ENCODE measurements around the gene MON1A.
"Not testable (repeated sequence)": the region's sequence is repeated elsewhere in the genome, so short reads cannot be mapped to it uniquely, and the experiment has no call there.

MON1A gene

GRCh38 chr3:49929291-49930167 lies at the start of gene MON1A:
TSS of gene MON1A (minus strand) at chr3:49929811. CDS start at chr3:49913346, 16,465 bp downstream.
- peak; percentile 92 for DNase-seq

- DNase-seq = no peak
Measured at GRCh38 chr3:49976942-49977341, 47.3 kb upstream of the MON1A start.

GRCh38 chr3:49972656-49973055 lies 43.0 kb upstream of the MON1A start:
- DNase-seq = no peak

GRCh38 chr3:49968346-49968745 lies 38.7 kb upstream of the MON1A start:
- no peak for DNase-seq

GRCh38 chr3:49967291-49967690 lies 37.7 kb upstream of the MON1A start:
- DNase-seq = no peak

- DNase-seq = no peak
Measured at GRCh38 chr3:49966233-49966942, 36.8 kb upstream of the MON1A start.

- DNase-seq = no peak
Measured at GRCh38 chr3:49955636-49956035, 26.0 kb upstream of the MON1A start.

GRCh38 chr3:49952924-49953323 lies 23.3 kb upstream of the MON1A start:
- DNase-seq = no peak

GRCh38 chr3:49942651-49943050 lies 13.0 kb upstream of the MON1A start:
- DNase-seq = no peak

- no peak for DNase-seq
Measured at GRCh38 chr3:49940667-49941249, 11.1 kb upstream of the MON1A start.

- DNase-seq = peak; percentile 97
Measured at GRCh38 chr3:49939858-49940666, 10.5 kb upstream of the MON1A start, which contains the start of gene RBM6. TSS of gene RBM6 (plus strand) at chr3:49940150. CDS start at chr3:49962642, 22,492 bp downstream.

GRCh38 chr3:49937090-49937489 lies 7.5 kb upstream of the MON1A start:
- DNase-seq = no peak

- DNase-seq = not testable (repeated sequence)
Measured at GRCh38 chr3:49932281-49932680, 2.7 kb upstream of the MON1A start.

GRCh38 chr3:49930922-49931321 lies 1.3 kb upstream of the MON1A start:
- no peak for DNase-seq

GRCh38 chr3:49930168-49930690 lies 618 bp upstream of the MON1A start:
- no peak for DNase-seq

GRCh38 chr3:49928481-49929017 lies 1.1 kb downstream of the MON1A start:
- DNase-seq = no peak

- no peak for DNase-seq
Measured at GRCh38 chr3:49927798-49928197, 1.8 kb downstream of the MON1A start.

GRCh38 chr3:49926117-49926728 lies 3.4 kb downstream of the MON1A start:
- no peak for DNase-seq

- DNase-seq = no peak
Measured at GRCh38 chr3:49925485-49925884, 4.1 kb downstream of the MON1A start.

GRCh38 chr3:49924683-49925082 lies 4.9 kb downstream of the MON1A start:
- DNase-seq = no peak

GRCh38 chr3:49917806-49918590 lies 11.6 kb downstream of the MON1A start:
- DNase-seq = not testable (repeated sequence)
